Activated CD4-positive, alpha-beta T cell treated with anti-CD3 and anti-CD28 coated beads, Interleukin-2, Interleukin-4, amounts not matched to agents 100 ng/mL and 50 ng/mL, durations not matched to agents 16 hours and 8 hours (primary cell): Measurements from ENCODE around the gene GRM8.
"Not testable (repeated sequence)": the region's sequence is repeated elsewhere in the genome, so short reads cannot be mapped to it uniquely, and the experiment has no call there.

Source experiments
- DNase-seq: peaks from one replicate; pipeline ENCODE4 v3.0.0-alpha.2; 2020; ENCODE audit warnings: low spot score

The GRM8 gene

DNA sequence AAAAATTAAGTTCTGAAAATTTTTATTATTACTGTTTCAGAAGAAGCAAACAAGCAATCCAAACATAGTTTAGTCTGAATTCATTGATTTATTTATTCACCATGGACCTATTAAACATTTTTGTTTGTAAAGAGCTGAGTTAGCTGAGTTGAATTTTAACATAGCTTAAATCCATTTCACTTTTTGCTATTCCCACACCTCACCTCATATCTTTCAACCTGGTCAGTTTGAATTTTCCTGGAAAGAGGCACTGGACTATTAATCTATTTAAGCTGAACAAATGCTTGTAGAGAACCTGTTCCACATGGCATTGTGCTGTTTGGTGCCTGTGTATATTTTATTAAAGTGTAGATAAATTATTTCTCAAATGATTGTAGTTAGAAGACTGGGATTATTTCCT is 344.2 kb downstream of the GRM8 start:
- not testable (repeated sequence) for DNase-seq

DNA sequence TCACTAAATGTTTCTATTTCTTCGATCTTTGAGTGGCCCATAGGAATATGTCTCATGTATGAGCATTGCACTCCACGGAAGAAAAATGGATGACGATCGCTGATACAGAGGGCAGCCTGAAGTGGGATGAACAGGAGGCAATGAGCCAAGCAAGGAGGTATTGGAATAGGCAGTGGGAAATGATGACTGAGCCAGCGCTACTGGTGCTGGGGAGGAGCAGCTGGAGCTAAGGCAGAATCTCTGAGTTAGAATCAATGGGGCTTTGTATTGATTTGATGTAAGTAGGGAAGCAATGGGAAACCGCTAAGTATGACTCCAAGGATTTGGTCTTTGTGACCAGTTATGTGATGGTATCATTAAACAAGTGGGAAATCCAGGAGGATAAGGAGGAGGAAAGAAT is 345.1 kb downstream of the GRM8 start:
- DNase-seq, result not testable (repeated sequence)

DNA sequence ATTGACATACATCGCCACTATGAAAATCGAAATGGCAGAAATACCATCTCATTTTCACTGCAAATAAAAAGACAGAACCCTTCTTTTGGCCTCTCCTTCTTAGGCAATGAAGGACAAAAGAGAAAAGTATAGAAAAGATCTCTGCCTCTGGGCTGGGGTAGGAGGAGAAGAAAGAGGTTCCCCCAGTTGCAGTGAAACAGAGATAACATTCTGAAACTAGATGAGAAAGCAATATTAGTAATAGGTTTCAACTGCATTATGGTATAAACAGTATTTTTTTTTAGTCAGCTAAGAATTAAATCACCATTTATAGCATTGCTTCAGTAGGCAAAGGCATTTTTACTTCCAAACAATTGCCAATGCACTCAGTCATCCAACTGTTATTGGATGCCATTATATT is 347.5 kb downstream of the GRM8 start:
- not testable (repeated sequence) for DNase-seq

DNA sequence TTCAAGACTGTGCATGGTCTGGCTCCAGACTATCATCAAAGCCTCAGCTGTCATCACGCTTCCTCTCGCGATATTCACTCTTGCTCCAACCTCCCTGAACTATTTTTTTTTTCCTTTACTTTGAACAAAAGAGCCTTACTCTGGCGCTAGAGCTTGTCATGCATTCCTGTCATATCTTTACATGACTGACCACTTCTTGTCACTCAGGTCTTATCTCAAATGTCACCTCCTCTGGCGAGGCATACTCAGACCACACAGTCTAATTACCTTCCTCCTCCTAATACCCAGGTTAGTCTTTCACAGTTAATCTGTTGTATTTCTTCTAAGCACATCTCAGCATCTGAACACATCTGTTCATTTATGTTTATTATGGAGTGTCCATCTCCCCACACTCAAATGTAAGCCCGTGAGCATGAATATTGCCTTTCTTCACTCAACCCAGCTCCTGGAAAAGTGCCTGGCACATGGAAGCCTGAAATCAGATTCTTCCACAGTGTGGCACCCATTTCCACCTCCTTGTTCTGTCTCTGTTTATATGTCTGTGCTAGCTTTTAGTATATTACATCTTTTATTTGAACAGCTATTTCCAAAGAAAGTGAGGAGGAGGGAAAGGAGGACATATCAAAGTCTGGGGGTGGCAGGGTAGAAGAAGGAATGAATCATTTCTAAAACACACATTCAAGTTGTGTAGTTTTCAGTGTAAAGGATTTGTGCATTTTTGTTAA is 351.5 kb downstream of the GRM8 start:
- DNase-seq, result not testable (repeated sequence)

DNA sequence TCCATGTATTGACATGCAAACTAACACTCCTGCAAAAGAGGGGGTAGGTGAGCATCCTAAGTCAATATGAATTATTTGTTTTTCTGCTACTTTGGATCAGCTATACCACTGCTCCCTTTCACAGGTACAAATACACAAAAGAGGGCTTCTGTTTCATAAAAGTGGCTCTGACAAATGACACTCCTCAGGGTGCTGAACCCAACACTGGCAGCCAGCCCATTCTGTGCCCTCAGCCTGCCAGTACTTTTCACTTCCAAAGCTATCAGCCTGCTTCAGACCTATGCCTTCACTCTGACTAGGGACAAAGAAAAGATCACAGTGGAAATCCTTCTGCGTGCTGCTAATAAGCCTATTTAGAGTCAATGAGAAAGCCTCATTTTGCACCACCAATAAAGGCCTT is 364.8 kb downstream of the GRM8 start:
- DNase-seq, result not testable (repeated sequence)

DNA sequence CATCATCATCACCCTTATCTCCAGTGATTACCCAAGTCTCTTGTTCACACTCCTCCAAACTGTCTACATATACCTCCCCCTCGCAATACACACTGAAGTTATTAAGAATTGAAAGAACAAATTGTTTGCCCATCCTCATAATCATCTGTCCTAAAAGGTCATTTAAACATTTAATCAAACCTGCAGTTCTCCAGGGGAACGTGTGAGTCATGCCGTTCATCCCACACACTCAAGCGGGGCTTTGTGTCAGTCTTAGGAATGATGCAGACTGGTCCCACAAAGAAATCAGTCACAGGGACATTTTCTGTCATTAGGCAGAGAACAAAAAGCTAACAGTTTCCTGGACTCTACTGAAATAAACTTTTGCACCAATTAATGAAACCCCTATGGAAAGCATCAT is 365.2 kb downstream of the GRM8 start:
- DNase-seq, result not testable (repeated sequence)

DNA sequence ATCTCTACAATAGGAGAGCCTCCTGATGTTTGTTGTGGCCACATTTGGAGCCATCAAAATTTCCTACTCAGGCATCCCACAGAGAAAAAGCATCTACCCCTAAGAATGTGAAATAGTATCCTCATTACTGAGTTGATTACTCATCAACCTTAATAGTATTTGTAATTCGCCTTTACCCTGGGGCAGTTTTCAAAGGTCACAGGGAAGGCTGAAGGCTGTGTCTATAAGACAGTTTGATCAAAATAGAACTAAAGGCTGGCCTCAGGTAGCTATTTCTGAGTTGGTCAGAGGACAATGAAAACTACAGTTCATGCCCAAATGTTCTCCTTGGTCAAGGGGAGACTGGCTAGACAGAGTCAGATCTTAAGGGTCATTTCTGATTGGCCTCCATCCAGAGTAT is 370.0 kb downstream of the GRM8 start:
- not testable (repeated sequence) for DNase-seq

DNA sequence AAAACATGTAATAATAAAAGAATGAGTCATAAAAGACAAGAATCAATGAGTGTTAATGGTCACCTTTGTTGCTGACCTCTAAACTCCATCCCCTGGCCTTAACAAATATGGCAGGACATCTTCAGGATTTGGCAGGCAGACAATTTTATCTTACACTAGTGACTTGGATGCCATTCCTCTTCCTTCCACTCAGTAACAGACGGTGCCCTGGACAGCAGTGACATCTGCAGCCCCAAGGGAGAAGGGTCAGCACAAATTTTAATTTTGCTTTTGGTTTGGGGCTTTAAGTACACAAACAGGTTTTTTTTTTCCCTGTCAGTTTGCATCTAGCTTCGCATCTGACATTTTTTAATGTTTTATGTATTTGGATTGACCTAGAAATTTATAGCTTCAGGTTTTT is 370.8 kb downstream of the GRM8 start:
- not testable (repeated sequence) for DNase-seq

DNA sequence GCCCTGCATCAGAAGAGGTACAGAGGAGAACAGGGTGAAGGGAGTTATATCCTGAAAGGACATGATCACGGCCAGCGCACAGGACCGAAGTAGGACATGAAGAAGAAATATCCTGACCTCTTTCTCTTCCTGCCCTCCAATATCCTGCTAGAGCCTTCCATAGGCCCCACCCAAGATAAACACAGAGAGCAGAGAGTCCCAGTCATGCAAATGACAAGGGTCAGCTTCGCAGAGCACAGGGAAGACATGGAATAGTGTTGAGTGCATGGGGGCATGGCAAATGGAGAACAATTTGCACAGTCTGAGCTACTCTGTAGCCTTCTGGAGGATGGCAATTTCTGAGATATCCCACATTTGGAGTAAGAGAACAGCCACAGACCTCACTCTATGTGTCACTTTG is 371.4 kb downstream of the GRM8 start:
- DNase-seq, result no peak

DNA sequence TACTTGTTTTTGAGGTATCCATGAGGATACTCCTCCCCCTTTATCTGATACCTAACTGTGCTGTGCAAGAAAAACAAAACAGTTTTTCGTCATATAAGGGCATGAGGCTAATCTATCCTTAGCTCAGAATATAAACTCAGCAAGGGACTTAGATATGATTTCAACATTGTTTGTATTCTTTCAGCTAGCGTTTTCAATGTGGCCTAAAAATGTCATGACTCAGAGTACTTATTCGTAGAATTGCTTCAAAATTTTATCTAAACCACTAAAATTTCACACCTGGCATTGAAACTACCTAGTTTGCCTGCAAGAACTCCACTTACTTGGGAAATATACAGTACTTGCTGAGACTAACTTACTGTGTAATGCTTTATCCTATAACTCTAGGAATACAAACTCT is 376.2 kb downstream of the GRM8 start:
- not testable (repeated sequence) for DNase-seq

DNA sequence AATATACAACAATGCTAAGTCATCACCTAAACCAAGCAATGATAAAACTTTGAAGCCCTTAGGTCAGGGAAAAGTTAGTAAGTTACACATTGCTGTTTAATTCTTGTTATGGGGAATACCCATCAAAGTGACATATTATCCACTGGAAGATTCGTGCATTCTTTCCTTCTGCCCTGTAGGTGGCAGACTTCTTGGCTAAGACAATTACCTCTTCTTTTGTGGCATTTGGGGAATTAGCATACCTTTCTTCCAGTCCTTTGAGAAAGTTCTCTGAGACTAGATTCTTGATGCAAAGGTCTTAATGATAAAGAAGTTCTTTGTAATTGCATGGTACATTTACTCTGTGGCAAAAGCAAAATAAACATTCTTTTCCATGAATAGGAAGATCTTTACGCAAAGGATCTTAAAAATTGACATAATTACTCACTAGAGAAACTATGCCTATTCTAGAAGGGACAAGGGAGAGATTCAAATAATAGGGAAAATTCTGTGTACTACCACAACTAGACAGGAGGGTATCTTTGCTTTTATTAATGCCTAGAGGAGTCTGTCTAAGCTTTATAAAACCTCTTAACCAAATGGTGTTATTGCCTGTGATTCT is 395.9 kb downstream of the GRM8 start:
- DNase-seq, result peak; percentile 2

DNA sequence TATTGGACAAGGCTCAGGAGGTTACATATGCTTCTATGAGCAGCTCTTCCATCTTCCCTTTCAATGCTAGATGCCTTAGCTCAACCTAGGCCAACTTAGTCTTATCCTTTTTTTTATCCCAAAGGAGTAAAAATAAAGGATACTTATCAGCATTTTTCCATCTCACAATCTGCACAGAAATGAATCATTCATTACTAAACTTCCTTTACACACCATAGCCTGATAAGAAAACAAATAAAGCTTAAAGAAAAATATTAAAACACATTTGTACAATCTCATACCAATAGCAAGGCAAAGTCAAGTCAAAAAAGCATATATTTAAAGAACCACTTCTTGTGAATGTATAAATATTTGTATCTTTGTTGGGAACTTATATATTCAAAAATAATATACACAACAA is 407.4 kb downstream of the GRM8 start:
- DNase-seq, result no peak

DNA sequence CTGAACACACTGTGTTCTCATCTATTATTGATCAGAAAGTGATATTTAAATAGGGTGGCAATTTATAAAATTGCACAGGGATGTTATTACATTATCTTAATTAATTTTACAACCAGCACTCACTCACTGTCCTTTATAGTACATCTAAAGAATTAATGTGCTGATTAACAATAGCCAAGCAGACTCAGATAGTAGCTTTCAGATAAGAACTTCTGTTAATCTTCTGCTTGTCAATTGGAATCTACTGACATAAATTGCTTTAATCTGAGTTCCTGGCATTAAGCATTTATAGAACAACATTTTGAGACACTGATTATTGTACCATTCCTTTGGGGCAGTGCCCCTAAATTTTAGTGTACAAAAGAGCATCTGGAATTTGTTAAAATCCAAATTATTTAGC is 408.9 kb downstream of the GRM8 start:
- no peak for DNase-seq

DNA sequence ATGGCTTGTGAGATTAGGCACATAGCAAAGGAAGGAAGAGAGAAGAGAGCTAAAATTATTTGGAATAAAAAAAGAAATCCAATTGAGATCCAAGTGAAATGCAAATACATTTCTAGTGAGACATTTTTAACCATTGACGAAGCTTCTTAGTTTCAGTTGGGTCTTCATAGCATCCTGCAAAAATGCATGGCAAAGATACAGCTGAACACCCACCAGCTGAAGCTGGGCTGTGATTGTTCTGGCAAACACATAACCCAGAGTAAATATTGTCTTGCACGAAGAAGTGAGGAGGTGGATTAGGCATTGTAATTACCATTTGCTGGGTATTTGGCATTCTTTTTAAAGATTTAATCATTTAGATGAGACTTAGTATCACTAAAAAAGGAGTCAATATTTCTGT is 409.4 kb downstream of the GRM8 start:
- no peak for DNase-seq

DNA sequence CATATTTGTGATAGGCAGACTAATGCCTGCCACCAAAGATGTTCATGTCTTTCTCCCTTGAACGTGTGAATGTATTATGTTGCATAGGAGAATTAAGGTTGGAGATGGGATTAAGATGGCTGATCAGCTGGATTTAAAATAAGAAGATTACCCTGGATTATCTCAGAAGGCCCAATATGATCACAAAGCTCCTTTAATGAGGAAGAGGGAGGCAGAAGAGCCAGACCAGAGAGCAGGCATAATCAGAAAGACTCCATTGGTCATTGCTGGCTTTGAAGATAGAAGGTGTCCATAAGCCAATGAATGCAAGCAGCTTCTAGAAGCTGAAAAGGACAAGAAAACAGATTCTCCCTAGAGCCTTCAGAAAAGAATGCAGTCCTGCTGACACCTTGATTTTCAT is 410.3 kb downstream of the GRM8 start:
- no peak for DNase-seq

DNA sequence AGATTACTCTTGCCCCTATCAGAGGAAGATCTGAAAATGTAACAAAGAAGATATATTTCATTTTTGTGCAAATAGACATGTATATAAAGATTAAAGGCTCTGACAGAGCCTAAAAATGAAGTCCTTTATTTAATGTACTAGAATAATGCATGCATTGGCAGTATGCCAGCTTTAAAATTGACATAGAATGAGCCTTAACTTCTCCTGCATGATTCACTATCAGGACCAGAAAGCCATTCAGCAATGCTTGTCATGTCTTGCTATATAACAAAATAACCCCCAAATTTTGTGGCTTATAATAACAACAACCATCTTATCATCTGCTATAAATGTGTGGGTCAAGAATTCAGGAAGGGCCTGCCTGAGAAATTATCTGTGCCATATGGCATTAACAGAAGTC is 411.9 kb downstream of the GRM8 start:
- DNase-seq, result no peak

DNA sequence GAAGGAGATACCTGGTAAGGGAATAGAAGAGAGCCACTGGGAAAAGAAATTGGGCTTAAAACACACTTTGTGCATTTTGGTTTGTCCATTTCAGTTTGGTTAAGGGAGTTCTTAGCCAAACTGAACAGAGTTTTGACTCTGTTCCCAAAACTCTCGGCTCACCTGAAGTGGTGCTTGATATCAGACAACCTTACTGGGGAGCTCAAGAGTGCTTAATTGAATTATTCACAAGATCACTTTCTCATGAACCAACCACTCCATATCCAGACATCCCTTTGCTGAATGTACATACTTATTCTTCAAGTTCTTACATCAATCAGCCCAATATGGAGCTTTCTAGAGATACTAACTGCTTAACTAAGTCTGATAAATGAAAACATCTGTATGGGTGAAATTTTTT is 413.1 kb downstream of the GRM8 start:
- no peak for DNase-seq

DNA sequence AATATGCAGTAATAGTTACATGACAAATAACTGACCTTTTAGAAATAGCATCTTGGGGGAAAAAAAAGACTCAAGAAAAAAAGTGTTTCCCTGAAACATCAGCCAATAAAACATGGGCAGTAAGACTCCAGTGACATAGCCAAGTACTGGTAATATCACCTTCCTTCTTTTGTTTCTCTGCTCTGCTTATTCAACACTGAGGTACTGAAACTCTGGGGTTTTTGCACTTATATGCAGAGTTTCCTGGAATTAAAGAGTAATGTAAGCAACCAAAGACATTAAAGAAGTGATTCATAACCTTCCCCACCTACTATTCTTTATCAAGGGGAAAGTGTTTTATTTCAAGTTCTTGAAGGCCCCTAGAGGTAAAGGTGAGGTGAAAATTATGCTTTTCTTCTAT is 414.5 kb downstream of the GRM8 start:
- DNase-seq, result no peak

DNA sequence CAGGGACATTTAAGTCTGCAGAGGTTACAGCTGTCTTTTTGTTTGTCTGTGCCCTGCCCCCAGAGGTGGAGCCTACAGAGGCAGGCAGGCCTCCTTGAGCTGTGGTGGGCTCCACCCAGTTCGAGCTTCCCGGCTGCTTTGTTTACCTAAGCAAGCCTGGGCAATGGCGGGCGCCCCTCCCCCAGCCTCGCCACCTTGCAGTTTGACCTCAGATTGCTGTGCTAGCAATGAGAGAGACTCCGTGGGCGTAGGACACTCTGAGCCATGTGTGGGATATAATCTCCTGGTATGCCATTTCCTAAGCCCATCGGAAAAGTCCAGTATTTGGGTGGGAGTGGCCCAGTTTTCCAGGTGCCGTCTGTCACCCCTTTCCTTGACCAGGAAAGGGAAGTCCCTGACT is 421.5 kb downstream of the GRM8 start:
- DNase-seq, result not testable (repeated sequence)

DNA sequence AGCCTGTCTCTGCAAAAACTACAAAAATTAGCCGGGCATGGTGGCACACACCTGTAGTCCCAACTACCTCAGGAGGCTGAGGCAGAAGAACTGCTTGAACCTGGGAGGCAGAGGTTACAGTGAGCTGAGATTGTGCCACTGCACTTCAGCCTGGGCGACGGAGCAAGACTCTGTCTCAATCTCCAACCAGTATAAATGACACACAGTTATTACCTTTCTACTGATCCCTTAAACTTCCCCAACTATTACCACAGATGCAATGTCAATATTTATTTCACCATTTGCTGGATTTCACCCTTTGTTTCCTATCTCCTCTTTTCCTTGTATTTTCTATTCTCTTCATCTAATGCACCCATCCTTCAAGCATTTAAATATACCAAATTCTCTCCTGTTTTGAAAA is 431.8 kb downstream of the GRM8 start:
- DNase-seq, result no peak

DNA sequence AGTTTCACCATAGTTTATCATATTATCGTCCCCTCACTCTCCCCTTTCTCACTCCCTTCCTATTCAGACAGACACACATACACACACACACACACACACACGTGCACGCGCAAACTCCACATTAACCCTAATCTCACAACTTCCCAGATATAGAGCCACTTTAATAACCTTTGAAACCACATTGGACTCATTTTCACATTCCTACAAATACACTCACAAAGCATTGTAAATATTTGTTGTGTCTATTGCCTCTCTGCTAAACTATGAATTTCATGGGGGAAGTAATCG is 433.6 kb downstream of the GRM8 start:
- no peak for DNase-seq

DNA sequence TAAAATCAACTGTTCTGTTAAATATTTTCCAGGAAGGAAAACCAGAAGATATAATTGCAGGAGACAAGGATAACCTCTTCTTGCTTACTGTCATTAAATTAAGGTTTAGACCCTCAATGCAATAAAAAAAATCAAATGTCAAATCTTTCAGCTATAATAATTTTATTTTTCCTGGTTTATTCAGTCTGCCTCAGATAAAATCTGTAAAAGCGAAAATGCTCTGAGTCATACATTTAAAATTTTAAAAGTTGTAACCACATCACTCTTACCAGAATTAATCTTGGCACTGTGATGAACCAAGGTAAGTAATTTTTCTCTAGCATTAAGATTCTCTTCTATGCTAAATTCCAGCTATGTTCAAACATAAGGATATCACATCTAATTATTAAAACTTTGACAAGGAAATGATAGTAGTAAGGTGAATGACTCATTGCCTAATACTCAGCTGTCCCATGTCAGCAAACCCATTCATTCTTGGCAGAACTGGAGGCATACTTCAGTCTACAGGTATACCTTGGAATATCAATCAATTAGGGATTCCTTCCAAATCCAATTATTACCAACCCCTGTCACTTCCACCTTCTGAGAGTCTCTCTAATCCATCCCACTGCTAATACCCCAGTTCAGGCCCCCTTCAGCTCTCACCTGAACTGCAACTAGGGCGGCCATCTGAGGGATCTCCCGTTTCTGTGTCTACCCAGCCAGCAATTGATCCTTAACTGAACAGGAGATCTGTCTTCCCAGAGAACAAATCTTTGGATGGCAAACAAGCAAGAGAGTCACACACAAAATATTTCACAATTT is 434.1 kb downstream of the GRM8 start:
- no peak for DNase-seq

DNA sequence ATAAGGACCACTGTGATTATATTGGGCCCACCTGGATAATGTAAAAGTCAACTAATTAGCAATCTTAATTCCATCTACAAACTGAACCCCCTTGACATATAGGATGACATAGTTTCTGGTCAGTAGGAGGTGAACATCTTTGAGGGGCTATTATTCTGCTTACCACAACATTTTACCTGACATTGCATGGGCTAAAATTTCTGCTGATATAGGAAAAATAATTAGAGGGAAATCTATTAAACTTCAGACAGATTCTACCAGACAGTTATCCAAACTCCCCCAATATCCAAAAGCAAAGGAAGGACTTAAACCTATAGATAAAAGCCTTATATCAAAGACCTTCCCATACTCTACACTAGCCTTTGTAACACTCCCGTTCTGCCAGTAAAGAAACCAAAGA is 443.6 kb downstream of the GRM8 start:
- no peak for DNase-seq

DNA sequence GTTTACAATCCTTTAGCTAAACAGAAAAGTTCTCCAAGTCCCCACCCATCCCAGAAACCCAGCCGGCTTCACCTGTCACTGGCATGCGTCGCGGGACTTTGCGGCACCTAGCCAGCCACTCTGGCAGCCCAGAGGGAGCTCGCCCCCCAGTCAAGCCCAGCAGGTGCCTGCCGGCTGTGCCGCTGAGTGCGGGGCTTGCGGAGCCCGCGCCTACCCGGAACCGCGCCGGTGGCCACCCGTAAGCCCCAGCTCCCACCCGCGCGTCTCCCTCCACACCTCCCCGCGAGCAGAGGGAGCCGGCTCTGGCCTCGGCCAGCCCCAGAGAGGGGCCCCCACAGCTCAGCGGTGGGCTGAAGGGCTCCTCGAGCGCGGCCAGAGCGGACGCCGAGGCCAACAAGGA is 446.1 kb downstream of the GRM8 start:
- DNase-seq, result no peak
